Testis (tissue), 2 donors: ENCODE results near the gene CAPZB.

Experiments used
- CTCF ChIP-seq, 3 experiments: fragments of 450-650 bp in 2 of 3; fragments of 200-600 bp in 1 of 3; sonication (generic) in 1 of 3; IDR thresholded peaks; one replicate each; pipeline ENCODE4 v1.5.1; 2016 to 2019; ENCODE audit warnings: antibody characterized with exemption in 3 of 3, mild to moderate bottlenecking in 2 of 3, moderate library complexity in 1 of 3
- POLR2A ChIP-seq: fragments of 450-650 bp; IDR thresholded peaks from one replicate; pipeline ENCODE4 v1.6.1; 2017; ENCODE audit warnings: antibody characterized with exemption, mild to moderate bottlenecking, moderate library complexity

GRCh38 chr1:19414515-19415121 lies 70.7 kb downstream of the CAPZB start:
- TF ChIP-seq POLR2A: no peak
- no peak for TF ChIP-seq CTCF (IDR thresholded peaks at IDR 0.05)
